Large intestine (tissue), 12 donors: Measurements from ENCODE around the gene UMAD1. TPM values are rescaled to one million over a fixed set of nuclear protein-coding genes. Genes with fewer than 3 reads are reported as not detected.

Experiments used
- DNase-seq, 2 donors: peaks; one replicate each; pipeline versions ENCODE4 v3.0.0 to v3.0.0-alpha.2; 2013
- H3K27ac ChIP-seq: one replicate; pipeline ENCODE4 v1.5.1; 2013; ENCODE audit warnings: low read length
- H3K27me3 ChIP-seq: 2 replicates; pipeline ENCODE4 v1.6.1; 2013; ENCODE audit warnings: low read length; ENCODE audit not compliant: control insufficient read depth, insufficient read depth
- H3K36me3 ChIP-seq: 2 replicates; pipeline ENCODE4 v1.6.1; 2013; ENCODE audit warnings: low read length; ENCODE audit not compliant: control insufficient read depth, insufficient read depth
- H3K4me1 ChIP-seq: one replicate; pipeline ENCODE4 v1.6.1; 2013; ENCODE audit warnings: low read length; ENCODE audit not compliant: control insufficient read depth, insufficient read depth
- H3K4me3 ChIP-seq: one replicate; pipeline ENCODE4 v1.5.1; 2013; ENCODE audit warnings: low read length
- H3K9me3 ChIP-seq: one replicate; pipeline ENCODE4 v1.6.1; 2013; ENCODE audit warnings: mild to moderate bottlenecking, low read depth, low read length, moderate library complexity; ENCODE audit not compliant: control insufficient read depth
- WGBS: methylation state at CpG from one replicate; pipeline ENCODE4 v1.1.5; 2013; ENCODE audit warnings: low lambda C conversion rate; ENCODE audit not compliant: insufficient coverage; 5-methylcytosine and 5-hydroxymethylcytosine counted together
- long read RNA-seq, 11 donors: transcript quantifications; one replicate each; lab custom pipeline, GENCODE V29; 2026
- polyA plus RNA-seq: library from polyadenylated mRNA; unstranded; fragments of 120-200 nt; gene quantifications from one replicate; pipeline ENCODE4 v1.2.1, GENCODE V29; 2013

Gene UMAD1
- 17.5 TPM for polyA plus RNA-seq
- long read RNA-seq, donor 1: 0 reads
- long read RNA-seq, donor 2, partial matches to known transcripts: 0 of 3 reads
- long read RNA-seq, donor 2, other reads (novel, unspliced or antisense): 0 of 3 reads
- long read RNA-seq, donor 3, partial matches to known transcripts: 0 of 6 reads
- long read RNA-seq, donor 3, other reads (novel, unspliced or antisense): 5 of 6 reads
- long read RNA-seq, donor 4: 0 reads
- long read RNA-seq, donor 5: 0 reads
- long read RNA-seq, donor 6, partial matches to known transcripts: 0 of 6 reads
- long read RNA-seq, donor 6, other reads (novel, unspliced or antisense): 5 of 6 reads
- long read RNA-seq, donor 7, partial matches to known transcripts: 0 of 1 reads
- long read RNA-seq, donor 7, other reads (novel, unspliced or antisense): 0 of 1 reads
- long read RNA-seq, donor 8, partial matches to known transcripts: 0 of 2 reads
- long read RNA-seq, donor 8, other reads (novel, unspliced or antisense): 0 of 2 reads
- long read RNA-seq, donor 9: 0 reads
- long read RNA-seq, donor 10, partial matches to known transcripts: 12 of 13 reads
- long read RNA-seq, donor 10, other reads (novel, unspliced or antisense): 0 of 13 reads
- long read RNA-seq, donor 11, partial matches to known transcripts: 0 of 1 reads
- long read RNA-seq, donor 11, other reads (novel, unspliced or antisense): 0 of 1 reads

DNA sequence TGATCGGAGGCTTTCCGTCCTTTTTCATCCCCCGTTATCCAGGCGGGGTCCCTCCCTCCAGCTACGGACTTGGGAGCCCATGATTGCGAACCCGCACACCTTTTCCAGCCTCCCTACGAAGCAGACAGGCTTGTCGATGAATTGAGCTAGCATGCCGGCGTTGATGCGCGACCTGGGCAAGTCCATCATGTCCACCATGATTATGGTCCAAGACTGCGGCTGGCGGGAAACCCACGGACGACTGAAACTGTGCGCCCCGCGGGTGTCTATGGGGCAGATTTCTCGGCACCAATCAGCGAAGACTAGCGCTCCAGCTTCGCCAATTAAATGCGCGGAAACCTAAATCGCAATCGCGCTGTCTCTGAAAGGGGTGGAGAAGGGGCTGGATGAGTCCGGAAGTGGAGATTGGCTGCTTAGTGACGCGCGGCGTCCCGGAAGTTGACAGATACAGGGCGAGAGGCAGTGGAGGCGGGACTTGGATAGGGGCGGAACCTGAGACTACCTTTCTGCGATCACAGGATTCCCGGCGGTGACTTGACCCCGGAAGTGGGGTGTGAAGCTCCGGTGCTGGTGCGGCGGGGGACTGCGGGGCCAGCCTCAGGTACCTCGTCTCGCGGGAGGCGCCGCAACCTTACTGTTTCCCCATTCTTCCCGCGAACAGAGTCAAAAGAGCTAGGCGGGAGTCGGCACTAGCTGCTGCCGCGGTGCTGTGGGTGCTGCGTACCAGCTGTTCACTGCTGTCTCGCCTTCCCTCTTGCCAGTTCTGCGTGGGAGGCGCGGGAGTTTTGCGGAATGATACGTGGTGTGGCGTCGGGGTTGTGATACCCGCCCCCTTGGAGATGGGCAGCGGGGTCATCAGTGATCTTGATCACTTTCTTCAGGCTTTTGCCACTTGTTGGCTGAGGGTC lies at the start of gene UMAD1:
Gene UMAD1 (plus strand): TSS at position 532 of the 908 bp plus-strand sequence. CDS start 32,620 bp downstream, outside the sequence.
- peak; percentile 99 to 100 for DNase-seq
- peak within 1 kb of the TSS; percentile 94 for H3K27ac ChIP-seq
- peak within 1 kb of the TSS; percentile 81 for H3K4me3 ChIP-seq
- H3K9me3 ChIP-seq: no peaks in the 10 kb centered on the region
- H3K36me3 ChIP-seq: no peaks in the 10 kb centered on the region
- H3K4me1 ChIP-seq: peaks cover 6% of the 10 kb centered on the region
- WGBS: 0% methylated on average over 4 of the region's 68 CpGs
- H3K27me3 ChIP-seq: no peaks in the 10 kb centered on the region

DNA sequence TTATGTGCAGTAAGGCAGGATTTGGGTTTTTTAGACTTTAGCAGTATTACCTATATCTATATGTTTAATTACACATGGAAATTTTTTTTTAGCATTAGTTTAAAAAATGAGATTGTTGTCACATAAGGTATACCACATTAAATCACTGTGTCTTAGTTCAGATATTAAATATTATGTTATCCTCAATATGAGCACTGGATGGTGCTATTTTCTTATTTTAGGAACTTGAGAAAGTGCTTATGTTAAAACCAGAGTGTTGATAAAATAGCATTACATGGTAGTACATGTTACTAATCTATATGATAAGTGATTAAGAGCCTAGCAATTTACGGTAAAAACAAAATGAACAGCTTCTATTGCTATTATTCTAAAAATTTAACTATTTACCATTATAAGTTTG lies 45.1 kb upstream of the UMAD1 start:
- no CpG with 5 or more reads among the region's 1 CpG for WGBS
- no peak overlapping the region for H3K27ac ChIP-seq
- H3K27me3 ChIP-seq: no peaks in the 10 kb centered on the region
- DNase-seq: peak in 1 of 2 donors; percentile 9
- no peak overlapping the region for H3K4me3 ChIP-seq
- no peaks in the 10 kb centered on the region for H3K9me3 ChIP-seq
- peaks cover 30% of the 10 kb centered on the region for H3K36me3 ChIP-seq
- no peaks in the 10 kb centered on the region for H3K4me1 ChIP-seq

DNA sequence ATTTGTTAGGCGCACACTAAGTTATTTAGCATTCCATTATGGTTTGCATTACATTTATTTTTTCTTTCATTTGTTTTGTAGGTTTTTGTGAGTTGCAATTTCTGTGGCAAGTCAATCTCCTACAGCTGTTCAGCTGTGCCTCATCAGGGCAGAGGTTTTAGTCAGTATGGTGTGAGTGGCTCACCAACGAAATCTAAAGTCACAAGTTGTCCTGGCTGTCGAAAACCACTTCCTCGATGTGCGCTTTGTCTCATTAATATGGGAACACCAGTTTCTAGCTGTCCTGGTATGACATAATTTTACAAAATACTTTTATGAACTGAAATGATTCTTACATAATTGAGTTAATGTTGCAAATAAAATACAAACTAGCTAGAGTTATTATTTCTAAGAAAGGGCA lies 44.4 kb upstream of the UMAD1 start:
- DNase-seq: peak in 1 of 2 donors; percentile 1

DNA sequence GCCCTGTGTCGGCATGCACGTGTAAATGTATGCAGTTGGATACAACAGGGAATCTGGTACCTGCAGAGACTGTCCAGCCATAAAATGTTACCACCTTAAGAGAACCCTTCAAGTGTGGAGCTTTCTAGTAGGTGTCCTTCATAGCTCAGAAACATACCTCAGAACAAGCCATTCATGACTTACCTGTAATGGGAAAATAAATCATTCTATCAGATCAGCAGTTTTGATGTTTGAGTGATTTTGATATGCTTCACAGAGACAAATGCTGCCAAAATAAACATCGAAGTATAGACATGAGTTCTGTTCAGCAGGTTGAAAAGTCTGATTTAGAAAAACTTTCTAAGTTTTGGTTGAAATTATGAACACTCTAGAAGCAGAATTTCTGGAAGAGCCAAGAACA lies 33.5 kb upstream of the UMAD1 start:
- peaks cover 7% of the 10 kb centered on the region for H3K36me3 ChIP-seq
- no peaks in the 10 kb centered on the region for H3K27me3 ChIP-seq
- whole genome bisulfite sequencing: no CpG with 5 or more reads among the region's 3 CpGs
- no peak overlapping the region for H3K4me3 ChIP-seq
- no peaks in the 10 kb centered on the region for H3K9me3 ChIP-seq
- no peak for DNase-seq
- no peaks in the 10 kb centered on the region for H3K4me1 ChIP-seq
- no peak overlapping the region for H3K27ac ChIP-seq

More for the DNA sequence above, 44.4 kb upstream of the UMAD1 start:
- Histone ChIP-seq H3K27ac (no peak overlapping the region), H3K4me1 (no peaks in the 10 kb centered on the region), H3K27me3 (no peaks in the 10 kb centered on the region), H3K9me3 (no peaks in the 10 kb centered on the region), H3K36me3 (peaks cover 28% of the 10 kb centered on the region), H3K4me3 (no peak overlapping the region)
- 100% methylated on average over 1 of the region's 5 CpGs for WGBS

DNA sequence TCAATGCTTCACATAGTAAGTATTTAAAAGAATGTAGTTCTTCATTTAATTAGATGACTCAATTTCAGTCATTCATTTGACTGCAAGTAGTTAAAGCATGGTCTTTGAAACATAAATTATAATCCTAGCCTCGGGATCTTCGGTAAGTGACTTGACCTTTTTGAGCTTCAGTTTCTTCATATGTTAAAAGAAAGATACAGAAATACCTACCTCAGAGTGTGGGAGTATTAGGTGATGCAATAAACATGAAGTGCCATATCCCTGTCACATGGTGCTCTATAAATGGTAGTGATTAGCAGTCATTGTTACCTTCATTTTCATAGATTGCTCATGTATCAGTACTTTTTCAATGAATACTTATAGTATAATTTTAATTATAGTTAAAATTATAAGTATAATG lies 31.2 kb upstream of the UMAD1 start:
- Histone ChIP-seq H3K36me3 (peaks cover 7% of the 10 kb centered on the region), H3K27ac (no peak overlapping the region), H3K4me1 (no peaks in the 10 kb centered on the region), H3K27me3 (no peaks in the 10 kb centered on the region), H3K9me3 (no peaks in the 10 kb centered on the region), H3K4me3 (no peak overlapping the region)
- WGBS: no CpG with 5 or more reads among the region's 2 CpGs
- no peak for DNase-seq

DNA sequence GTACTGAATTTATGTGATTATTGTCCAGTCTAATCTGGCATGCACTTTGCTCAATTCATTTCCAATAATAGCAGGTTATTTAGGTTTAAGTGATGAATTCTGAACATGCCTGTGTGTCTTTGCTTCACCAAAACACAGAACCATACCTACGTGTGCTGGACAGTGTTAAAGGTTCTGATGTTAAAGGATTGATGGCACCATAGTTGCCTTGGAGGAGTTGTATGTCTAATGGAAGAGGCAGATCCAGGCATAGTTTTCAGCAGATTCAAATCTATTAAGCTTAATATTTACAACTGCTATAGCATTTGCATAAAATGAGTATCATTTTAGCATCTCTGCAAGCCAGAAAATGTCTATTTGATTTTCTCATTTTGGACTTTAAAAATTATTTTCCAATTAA lies 28.0 kb upstream of the UMAD1 start:
- H3K27ac ChIP-seq: no peak overlapping the region
- no peaks in the 10 kb centered on the region for H3K36me3 ChIP-seq
- DNase-seq: no peak
- H3K9me3 ChIP-seq: no peaks in the 10 kb centered on the region
- WGBS: no CpG with 5 or more reads among the region's 1 CpG
- no peaks in the 10 kb centered on the region for H3K27me3 ChIP-seq
- no peaks in the 10 kb centered on the region for H3K4me1 ChIP-seq
- no peak overlapping the region for H3K4me3 ChIP-seq

DNA sequence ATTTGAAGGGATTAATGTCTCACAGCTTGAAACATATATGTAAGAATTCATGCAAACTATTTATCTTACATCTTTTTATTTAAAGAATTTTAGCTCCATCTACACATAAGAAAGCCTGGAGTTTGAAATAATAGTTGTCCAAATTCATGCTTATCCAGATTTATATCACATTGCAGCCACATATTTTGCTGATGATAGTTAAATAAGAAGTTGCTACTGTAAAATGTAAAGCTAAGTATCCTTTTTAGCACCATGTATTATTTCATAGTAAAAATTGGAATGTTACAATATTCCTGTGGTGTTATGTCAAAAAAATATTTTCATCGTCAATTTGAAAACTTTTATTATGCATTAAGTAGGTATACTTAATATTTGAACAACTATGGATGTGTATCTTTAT lies 27.3 kb upstream of the UMAD1 start:
- no peak overlapping the region for H3K4me3 ChIP-seq
- no peak overlapping the region for H3K27ac ChIP-seq
- no CpG with 5 or more reads among the region's 1 CpG for WGBS
- no peaks in the 10 kb centered on the region for H3K9me3 ChIP-seq
- H3K27me3 ChIP-seq: no peaks in the 10 kb centered on the region
- no peaks in the 10 kb centered on the region for H3K4me1 ChIP-seq
- DNase-seq: no peak
- no peaks in the 10 kb centered on the region for H3K36me3 ChIP-seq

DNA sequence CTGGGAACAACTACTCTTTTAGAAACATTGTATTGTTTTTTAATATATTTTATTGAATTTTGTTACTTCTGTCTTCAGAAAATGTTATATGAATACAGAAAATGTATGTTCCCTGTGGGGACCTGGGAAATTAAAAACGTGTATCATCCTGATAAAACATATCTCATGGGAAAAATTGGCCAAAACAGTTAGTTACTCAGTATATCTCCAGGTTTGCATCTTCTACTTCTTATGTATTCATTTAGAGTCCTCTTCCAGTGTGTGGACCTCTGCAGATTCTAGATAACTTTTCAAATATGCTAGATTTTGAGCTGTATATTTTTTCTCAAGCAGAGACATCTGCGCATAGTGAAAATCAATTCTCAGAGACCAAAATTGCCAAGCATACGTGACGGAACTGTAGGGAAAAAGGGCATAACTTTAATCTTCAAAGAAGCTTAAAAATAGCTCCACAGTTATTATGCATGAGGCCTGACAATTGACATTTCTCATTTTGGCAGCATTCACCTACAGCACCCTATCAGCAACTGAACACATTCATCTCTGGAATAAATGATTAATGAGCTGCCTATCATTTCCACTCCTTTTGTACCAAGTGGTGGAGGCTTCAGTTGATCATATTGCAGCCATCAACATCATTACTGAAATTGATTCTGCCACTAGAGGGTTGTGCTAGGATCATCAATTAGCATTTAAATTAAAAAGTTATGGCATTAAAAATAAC lies 26.4 kb upstream of the UMAD1 start:
- no peak overlapping the region for H3K27ac ChIP-seq
- no peaks in the 10 kb centered on the region for H3K9me3 ChIP-seq
- WGBS: 100% methylated on average over 1 of the region's 4 CpGs

DNA sequence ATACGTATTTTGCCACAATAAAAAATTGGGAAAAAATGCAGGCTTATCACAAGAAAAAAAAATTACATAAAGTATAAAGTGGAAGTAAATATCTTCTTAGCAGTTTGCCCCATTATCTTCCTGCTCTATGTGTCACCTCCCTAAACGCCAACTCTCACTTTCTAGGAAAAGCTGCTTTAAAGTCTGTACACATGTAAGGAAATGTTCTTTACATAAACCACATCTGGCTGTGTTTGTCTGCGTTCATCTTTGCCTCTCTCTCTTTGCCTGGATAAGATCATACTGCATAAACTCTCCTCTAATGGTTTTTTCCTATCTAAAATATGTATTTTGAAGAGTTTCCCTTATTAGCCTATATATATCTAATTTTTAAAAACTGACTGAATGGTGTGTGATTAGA lies 23.0 kb upstream of the UMAD1 start:
- Histone ChIP-seq H3K36me3 (no peaks in the 10 kb centered on the region), H3K27me3 (no peaks in the 10 kb centered on the region), H3K4me3 (no peak overlapping the region), H3K27ac (no peak overlapping the region), H3K9me3 (no peaks in the 10 kb centered on the region), H3K4me1 (no peaks in the 10 kb centered on the region)
- 90% methylated on average over 2 of the region's 3 CpGs for WGBS
- DNase-seq: no peak

More for the DNA sequence above, 26.4 kb upstream of the UMAD1 start:
- peak in 1 of 2 donors; percentile 2 for DNase-seq
- no peaks in the 10 kb centered on the region for H3K27me3 ChIP-seq
- H3K4me1 ChIP-seq: no peaks in the 10 kb centered on the region
- H3K4me3 ChIP-seq: no peak overlapping the region
- H3K36me3 ChIP-seq: no peaks in the 10 kb centered on the region
